NCI-H446 treated with DMSO at 0.1 percent for 48 hours (cell line): ENCODE data around the gene SNAP29.
"Not testable (repeated sequence)": the region's sequence is repeated elsewhere in the genome, so short reads cannot be mapped to it uniquely, and the experiment has no call there.

ENCODE experiments used
- DNase-seq: peaks from one replicate; lab custom pipeline; 2025; lab: John Stamatoyannopoulos, UW

SNAP29 gene

DNA sequence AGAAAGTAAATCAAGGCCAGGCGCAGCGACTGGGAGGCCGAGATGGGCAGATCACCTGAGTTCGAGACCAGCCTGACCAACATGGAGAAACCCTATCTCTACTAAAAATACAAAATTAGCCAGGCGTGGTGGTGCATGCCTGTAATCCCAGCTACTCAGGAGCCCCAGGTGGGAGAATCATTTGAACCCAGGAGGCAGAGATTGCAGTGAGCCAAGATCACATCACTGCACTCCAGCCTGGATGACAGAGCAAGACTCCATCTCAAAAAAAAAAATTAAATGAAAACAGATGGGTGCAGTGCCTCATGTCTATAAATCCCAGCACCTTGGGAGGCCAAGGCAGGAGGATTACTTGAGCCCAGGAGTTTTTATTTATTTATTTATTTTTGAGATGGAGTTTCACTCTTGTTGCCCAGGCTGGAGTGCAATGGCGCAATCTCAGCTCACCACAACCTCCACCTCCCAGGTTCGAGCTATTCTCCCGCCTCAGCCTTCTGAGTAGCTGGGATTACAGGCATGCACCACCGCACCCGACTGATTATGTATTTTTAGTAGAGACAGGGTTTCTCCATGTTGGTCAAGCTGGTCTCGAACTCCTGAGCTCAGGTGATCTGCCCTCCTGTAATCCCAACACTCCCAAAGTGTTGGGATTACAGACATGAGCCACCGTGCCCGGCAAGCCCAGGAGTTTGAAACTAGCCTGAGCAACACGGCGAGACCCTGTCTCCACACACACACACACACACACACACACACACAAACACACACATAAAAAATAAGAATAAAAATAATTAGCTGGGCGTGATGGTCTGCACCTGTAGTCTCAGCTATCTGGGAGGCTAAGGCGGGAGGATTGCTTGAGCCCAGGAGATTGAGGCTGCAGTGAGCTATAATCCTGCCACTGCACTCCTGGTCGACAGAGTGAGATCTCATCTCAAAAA is 42.6 kb downstream of the SNAP29 start:
- DNase-seq, result not testable (repeated sequence)

GRCh38 chr22:20903093-20903492 is 44.3 kb downstream of the SNAP29 start:
- no peak for DNase-seq

GRCh38 chr22:20904008-20904979 is 45.5 kb downstream of the SNAP29 start:
- DNase-seq, result no peak

DNA sequence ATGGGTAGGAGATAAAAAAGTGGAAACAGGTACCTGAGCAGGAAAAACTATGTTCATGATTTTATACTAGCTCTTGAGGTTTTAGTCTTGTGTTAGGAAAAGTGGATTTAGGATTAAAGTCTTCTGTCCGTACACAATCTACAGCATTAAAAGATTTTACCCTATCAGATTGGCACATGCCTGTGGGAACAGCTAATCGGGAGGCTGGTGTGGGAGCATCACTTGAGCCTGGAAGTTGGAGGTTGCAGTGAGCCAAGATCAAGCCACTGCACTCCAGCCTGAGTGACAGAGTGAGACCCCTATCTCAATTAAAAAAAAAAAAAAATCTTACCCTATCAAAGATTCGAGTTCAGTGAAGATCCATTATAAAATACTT is 46.2 kb downstream of the SNAP29 start:
- DNase-seq, result no peak

DNA sequence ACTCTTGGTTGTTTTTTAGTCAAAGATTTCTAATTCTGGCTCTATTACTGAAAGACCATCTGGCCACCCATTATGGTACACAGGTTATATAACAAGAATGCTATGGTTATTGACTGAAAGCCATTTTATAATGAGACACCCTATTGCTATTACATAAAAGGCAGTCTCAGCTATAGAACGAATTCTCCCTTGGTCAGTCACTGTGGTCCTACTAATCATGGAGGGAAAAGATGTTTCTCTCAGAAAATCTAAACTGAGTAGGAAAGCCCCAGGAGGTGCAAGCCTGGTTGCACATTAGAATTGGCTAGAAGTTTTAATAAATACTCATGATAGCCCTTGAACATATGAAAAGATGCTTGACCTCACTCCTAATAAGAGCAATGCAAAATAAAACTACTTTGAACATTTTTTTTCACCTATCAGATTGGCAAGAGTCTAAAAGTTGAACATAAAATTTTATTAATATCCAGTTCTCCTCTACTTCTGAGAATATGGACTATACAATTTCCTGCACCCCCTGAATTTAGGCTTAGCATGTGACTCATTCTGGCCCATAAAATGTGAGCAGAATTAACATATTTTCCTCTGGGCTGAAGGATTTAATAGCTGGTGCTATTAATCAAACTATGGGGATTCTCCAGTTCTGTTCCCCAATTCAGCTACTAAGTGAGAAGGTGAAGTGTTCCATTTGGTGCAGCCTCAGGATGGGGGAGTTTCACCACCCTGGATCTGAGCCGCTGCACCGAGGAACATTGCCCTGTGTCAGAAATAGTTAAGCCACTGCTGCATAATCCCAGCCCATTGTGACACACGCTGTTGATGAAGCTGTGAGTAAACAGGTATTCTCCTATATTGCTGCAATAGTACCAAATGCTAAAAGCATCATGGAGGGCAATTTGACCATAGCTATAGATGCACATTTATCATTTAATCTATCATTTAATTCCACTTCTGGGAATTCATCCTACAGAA is 46.9 kb downstream of the SNAP29 start:
- DNase-seq, result peak; percentile 37

DNA sequence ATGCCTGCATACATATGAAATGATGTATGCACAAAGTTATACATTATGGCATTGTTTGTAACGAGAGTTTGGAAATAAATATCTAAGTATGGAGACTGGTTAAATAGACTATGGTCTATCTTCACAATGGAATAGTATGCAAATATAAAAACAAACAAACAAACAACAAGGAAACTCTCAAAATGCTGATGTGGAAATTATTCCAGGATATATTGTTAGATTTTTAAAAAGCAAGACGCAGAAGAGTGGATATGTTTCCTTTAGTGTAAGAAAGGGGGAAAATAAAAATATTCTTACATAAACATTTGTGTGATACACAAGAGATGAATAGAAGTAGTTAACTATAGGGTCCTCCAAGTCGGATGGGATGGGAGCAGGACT is 47.6 kb downstream of the SNAP29 start:
- DNase-seq, result no peak

DNA sequence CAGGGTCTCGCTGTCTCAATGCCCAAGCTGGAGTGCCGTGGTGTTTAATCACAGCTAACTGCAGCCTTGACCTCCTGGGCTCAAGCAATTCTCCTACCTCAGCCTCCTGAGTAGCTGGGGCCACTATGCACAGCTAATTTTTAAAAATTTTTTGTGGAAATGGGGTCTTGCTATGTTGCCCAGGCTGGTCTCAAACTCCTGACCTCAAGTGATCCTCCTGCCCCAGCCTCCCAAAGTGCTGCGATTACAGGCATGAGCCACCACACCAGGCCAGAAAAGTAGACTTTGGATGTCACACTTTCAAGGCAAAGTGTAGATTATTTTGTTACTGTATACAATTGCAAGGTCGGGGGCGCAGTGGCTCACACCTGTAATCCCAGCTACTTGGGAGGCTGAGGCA is 49.9 kb downstream of the SNAP29 start:
- not testable (repeated sequence) for DNase-seq

GRCh38 chr22:20909543-20910303 is 50.9 kb downstream of the SNAP29 start:
- no peak for DNase-seq

DNA sequence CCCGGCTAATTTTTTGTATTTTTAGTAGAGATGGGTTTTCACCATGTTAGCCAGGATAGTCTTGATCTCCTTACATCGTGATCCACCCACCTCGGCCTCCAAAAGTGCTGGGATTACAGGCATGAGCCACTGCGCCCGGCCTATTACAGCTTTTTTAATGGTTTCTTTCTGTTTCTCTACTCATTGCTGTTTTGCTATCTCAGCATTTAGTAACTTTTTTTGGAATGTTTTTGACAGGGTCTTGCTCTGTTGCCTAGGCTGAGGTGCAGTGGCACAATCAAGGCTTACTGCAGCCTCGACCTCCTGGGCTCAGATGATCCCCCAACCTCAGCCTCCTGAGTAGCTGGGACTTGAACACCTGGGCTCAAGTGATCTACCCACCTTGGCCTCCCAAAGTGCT is 53.7 kb downstream of the SNAP29 start:
- no peak for DNase-seq

GRCh38 chr22:20916916-20917810 is 58.4 kb downstream of the SNAP29 start, which contains the start of gene CRKL:
CRKL (plus strand) TSS chr22:20917407; CDS start chr22:20917935, 528 bp downstream.
- DNase-seq, result peak; percentile 97

DNA sequence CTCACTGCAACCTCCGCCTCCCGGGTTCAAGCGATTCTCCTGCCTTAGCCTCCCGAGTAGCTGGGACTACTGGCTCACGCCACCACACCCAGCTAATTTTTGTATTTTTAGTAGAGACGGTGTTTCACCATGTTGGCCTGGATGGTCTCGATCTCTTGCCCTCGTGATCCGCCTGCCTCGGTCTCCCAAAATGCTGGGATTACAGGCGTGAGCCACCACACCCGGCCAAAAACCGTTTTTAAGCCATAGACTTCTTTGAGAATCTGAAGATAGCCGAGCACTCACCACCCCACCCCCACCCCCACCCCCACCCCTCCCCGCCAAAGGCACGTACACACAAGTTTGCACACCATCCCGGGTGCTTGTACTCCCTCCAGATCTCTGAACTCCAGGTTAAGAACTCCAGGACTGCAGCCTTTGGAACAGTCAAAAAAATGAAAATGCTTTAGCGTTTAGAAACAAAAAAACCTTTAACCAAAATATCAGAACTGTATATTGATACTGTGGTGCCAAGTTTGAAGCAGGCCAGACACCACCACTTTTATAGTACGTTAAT is 59.9 kb downstream of the SNAP29 start:
- DNase-seq, result no peak

DNA sequence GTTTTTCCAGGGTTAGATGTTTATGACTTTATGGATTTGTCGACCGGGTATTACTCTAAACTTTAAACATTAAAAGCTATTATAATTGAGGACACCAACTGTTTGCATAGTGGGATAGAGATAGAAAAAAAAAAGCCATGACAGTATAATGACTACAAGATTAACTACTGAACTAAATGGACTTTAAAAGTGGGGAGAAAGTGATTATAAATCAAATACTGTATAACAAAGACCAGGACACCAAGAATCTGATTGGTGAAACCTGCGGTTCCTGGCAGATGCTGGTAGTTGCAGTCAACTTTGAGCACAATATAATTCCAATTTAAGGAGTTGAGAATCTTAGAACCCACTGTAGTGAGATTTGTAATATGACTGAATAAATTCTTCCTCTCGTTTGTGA is 60.9 kb downstream of the SNAP29 start:
- DNase-seq, result no peak

DNA sequence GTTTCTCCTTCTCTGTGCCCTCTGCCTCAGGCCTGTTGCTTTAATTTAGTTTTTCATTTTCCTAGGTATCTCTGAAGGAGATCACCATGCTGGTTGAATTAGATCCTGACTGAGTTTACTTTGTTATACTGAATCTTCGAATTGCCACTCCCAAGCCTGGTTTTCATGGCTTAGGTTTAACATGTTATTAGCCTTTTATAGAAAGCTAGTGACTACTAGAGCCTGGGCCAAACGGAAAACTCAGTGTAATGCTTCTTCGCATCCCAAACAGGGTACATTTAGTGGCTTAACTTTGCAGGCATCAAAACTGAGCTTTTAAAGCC is 62.0 kb downstream of the SNAP29 start:
- DNase-seq, result no peak

DNA sequence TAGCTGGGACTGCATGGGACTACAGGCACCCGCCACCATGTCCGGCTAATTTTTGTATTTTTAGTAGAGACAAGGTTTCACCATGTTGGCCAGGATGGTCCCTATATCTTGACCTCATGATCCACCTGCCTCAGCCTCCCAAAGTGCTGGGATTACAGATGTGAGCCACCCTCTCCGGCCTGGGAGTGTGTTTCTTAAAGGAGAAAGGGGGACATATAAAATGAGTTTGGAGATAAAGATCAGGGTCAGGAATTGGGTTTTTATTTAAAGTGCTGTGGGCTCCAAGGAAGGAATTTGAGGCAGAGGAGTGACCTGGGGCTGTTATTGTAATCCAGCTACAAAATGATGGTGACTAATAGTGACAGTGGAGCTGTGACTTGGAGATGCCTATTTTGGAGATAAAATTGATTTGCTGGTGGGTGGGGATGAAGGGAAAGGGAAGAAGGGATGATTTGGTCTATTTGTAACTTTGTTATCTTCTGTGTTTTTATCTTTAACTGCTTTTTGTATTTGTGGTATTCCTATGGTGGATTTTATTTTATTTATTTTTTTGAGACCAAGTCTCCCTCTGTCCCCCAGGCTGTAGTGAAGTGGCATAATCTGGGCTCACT is 63.4 kb downstream of the SNAP29 start:
- no peak for DNase-seq

DNA sequence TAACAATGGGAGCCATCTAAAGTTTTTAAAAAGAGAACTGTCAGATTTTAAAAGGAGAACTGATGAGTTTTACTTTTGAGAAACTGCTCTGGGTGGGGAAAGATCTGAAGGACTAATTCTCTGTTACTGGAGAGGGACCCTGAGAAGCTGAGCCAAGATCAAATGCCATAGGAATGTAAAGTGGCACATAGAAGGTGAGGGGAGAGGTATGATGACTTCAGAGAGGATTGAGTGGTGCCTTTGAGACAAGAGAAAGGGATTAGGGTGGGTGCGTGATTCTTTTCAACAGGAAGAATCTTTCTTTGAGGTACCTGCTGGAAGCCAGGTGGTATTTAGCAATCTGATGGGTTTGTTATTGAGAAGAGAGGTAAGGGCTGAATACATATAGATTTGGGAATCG is 67.4 kb downstream of the SNAP29 start:
- DNase-seq, result no peak

GRCh38 chr22:20927940-20928572 is 69.2 kb downstream of the SNAP29 start:
- DNase-seq, result no peak

DNA sequence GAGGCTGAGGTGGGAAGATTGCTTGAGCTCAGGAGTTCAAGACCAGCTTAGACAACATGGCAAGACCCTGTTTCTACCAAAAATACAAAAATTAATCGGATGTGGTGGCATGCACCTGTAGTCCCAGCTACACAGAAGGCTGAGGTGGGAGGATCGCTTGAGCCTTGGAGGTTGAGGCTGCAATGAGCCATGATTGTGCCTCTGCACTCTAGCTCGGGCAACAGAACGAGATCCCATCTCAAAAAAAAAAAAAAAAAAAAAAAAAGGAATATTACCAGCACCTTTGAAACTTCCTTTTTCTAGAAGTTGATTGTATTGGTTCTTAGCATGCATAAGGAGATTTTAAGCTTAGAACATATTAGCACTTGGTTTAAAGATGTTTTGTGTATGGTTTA is 69.8 kb downstream of the SNAP29 start:
- DNase-seq, result no peak

DNA sequence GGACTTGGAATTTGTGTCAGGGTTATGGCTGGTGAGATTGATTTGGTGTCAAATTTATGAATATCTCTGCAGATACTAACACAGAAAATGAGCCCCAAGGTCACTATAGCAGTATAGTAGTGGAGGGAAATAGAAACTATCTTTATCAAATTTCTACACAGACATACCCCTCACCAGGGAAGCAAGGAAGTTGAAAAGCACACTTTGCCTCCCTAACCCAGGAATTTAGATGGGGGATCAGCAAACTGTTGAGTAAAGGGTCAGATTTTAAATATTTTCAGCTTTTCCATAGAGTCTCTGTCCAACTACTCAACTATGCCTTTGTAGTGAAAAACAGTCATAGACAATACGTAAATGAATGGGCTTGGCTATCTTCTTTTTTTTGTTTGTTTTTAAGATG is 71.2 kb downstream of the SNAP29 start:
- no peak for DNase-seq

GRCh38 chr22:20930435-20930834 is 71.6 kb downstream of the SNAP29 start:
- not testable (repeated sequence) for DNase-seq
